H9 (cell line): ENCODE measurements around the gene KRT86. TPM values are rescaled to one million over a fixed set of nuclear protein-coding genes. Genes with fewer than 3 reads are reported as not detected.

Source experiments
- DNase-seq: peaks from one replicate; pipeline ENCODE4 v3.0.0-alpha.2; 2017
- H2AFZ ChIP-seq: one replicate; pipeline ENCODE4 v1.6.1; 2013; ENCODE audit warnings: mild to moderate bottlenecking, low read length, control low read depth, moderate library complexity
- H2AK5ac ChIP-seq: 2 replicates; pipeline ENCODE4 v1.6.1; 2013; ENCODE audit warnings: low read length, control low read depth, mixed read lengths; ENCODE audit not compliant: insufficient read length
- H2BK120ac ChIP-seq: one replicate; pipeline ENCODE4 v1.6.1; 2013; ENCODE audit warnings: low read depth, mild to moderate bottlenecking, low read length, control low read depth, inconsistent platforms; ENCODE audit not compliant: poor library complexity, severe bottlenecking
- H2BK12ac ChIP-seq: 2 replicates; pipeline ENCODE4 v1.6.1; 2013; ENCODE audit warnings: low read length, control low read depth, mixed read lengths, low read depth; ENCODE audit not compliant: insufficient read length
- H2BK15ac ChIP-seq: 2 replicates; pipeline ENCODE4 v1.6.1; 2013; ENCODE audit warnings: low read depth, low read length, control low read depth
- H2BK20ac ChIP-seq: one replicate; pipeline ENCODE4 v1.6.1; 2013; ENCODE audit warnings: low read depth, mild to moderate bottlenecking, low read length, control low read depth, inconsistent platforms; ENCODE audit not compliant: poor library complexity, severe bottlenecking
- H2BK5ac ChIP-seq: 2 replicates; pipeline ENCODE4 v1.6.1; 2013; ENCODE audit warnings: low read length, control low read depth, mixed read lengths; ENCODE audit not compliant: insufficient read length
- H3K14ac ChIP-seq: 2 replicates; pipeline ENCODE4 v1.6.1; 2013; ENCODE audit warnings: low read length, control low read depth; ENCODE audit not compliant: insufficient read depth
- H3K18ac ChIP-seq: 2 replicates; pipeline ENCODE4 v1.6.1; 2013; ENCODE audit warnings: low read depth, mild to moderate bottlenecking, mixed read lengths, low read length, control low read depth; ENCODE audit not compliant: insufficient read length
- H3K23ac ChIP-seq: 2 replicates; pipeline ENCODE4 v1.6.1; 2013; ENCODE audit warnings: low read length, control low read depth, mixed read lengths, low read depth; ENCODE audit not compliant: insufficient read length
- H3K23me2 ChIP-seq: 2 replicates; pipeline ENCODE4 v1.6.1; 2013; ENCODE audit warnings: low read depth, mild to moderate bottlenecking, mixed read lengths, low read length, control low read depth; ENCODE audit not compliant: insufficient read length, poor library complexity, severe bottlenecking
- H3K27ac ChIP-seq: 2 replicates; pipeline ENCODE4 v1.5.1; 2013; ENCODE audit warnings: low read length, control low read depth, mixed read lengths, low read depth; ENCODE audit not compliant: insufficient read length
- H3K27me3 ChIP-seq: 2 replicates; pipeline ENCODE4 v1.6.1; 2013; ENCODE audit warnings: low read length, control low read depth, inconsistent platforms; ENCODE audit not compliant: insufficient read depth
- H3K4ac ChIP-seq: 2 replicates; pipeline ENCODE4 v1.6.1; 2013; ENCODE audit warnings: low read depth, mild to moderate bottlenecking, control low read depth, inconsistent platforms, low read length, moderate library complexity
- H3K4me1 ChIP-seq: 2 replicates; pipeline ENCODE4 v1.6.1; 2013; ENCODE audit warnings: low read length, control low read depth, inconsistent platforms; ENCODE audit not compliant: insufficient read depth
- H3K4me2 ChIP-seq: 2 replicates; pipeline ENCODE4 v1.6.1; 2013; ENCODE audit warnings: low read length, control low read depth, mixed read lengths; ENCODE audit not compliant: insufficient read length, insufficient read depth
- H3K56ac ChIP-seq: 2 replicates; pipeline ENCODE4 v1.6.1; 2013; ENCODE audit warnings: low read depth, mild to moderate bottlenecking, mixed read lengths, low read length, control low read depth; ENCODE audit not compliant: insufficient read length
- H3K79me1 ChIP-seq: 2 replicates; pipeline ENCODE4 v1.6.1; 2013; ENCODE audit warnings: low read depth, mild to moderate bottlenecking, moderate library complexity, low read length, control low read depth, inconsistent platforms; ENCODE audit not compliant: insufficient read depth, poor library complexity, severe bottlenecking
- H3K79me2 ChIP-seq: 2 replicates; pipeline ENCODE4 v1.6.1; 2013; ENCODE audit warnings: low read length, control low read depth, inconsistent platforms; ENCODE audit not compliant: insufficient read depth
- H3K9ac ChIP-seq: 2 replicates; pipeline ENCODE4 v1.6.1; 2013; ENCODE audit warnings: low read length, control low read depth, mixed read lengths; ENCODE audit not compliant: insufficient read length; ENCODE audit errors: extremely low read depth
- H3K9me3 ChIP-seq: one replicate; pipeline ENCODE4 v1.6.1; 2013; ENCODE audit warnings: low read depth, low read length, inconsistent platforms; ENCODE audit not compliant: control insufficient read depth
- H3T11ph ChIP-seq: one replicate; pipeline ENCODE4 v1.6.1; 2013; ENCODE audit warnings: mild to moderate bottlenecking, low read length, control low read depth, inconsistent platforms
- H4K20me1 ChIP-seq: one replicate; pipeline ENCODE4 v1.6.1; 2013; ENCODE audit not compliant: control insufficient read depth, insufficient read length, insufficient read depth
- H4K5ac ChIP-seq: 2 replicates; pipeline ENCODE4 v1.6.1; 2013; ENCODE audit warnings: low read depth, mild to moderate bottlenecking, mixed read lengths, low read length, control low read depth; ENCODE audit not compliant: insufficient read length
- H4K8ac ChIP-seq: replicated peaks from 2 replicates; pipeline ENCODE4 v1.6.1; 2013; ENCODE audit warnings: low read length, control low read depth, mixed read lengths, low read depth; ENCODE audit not compliant: insufficient read length
- H4K91ac ChIP-seq: 2 replicates; pipeline ENCODE4 v1.6.1; 2013; ENCODE audit warnings: low read depth, mild to moderate bottlenecking, moderate library complexity, mixed read lengths, low read length, control low read depth; ENCODE audit not compliant: insufficient read length
- H3K27ac Mint-ChIP-seq, 3 experiments: 2 replicates in 2 of 3; 3 replicates in 1 of 3; pipeline ENCODE4 v1.8.0; 2020 to 2021; ENCODE audit warnings: mixed read lengths in 3 of 3, mild to moderate bottlenecking in 1 of 3, moderate library complexity in 1 of 3
- H3K27me3 Mint-ChIP-seq: 2 replicates; pipeline ENCODE4 v1.8.0; 2021; ENCODE audit warnings: low read depth, mild to moderate bottlenecking, moderate library complexity, mixed read lengths
- H3K36me3 Mint-ChIP-seq, 3 experiments: 2 replicates in 2 of 3; 3 replicates in 1 of 3; pipeline ENCODE4 v1.8.0; 2020 to 2021; ENCODE audit warnings: low read depth in 3 of 3, mixed read lengths in 3 of 3; ENCODE audit not compliant: insufficient read depth in 1 of 3
- H3K4me1 Mint-ChIP-seq, 2 experiments: 2 replicates each; pipeline ENCODE4 v1.8.0; 2020; ENCODE audit warnings: mixed read lengths in 2 of 2
- H3K4me3 Mint-ChIP-seq, 2 experiments: 2 replicates in 1 of 2; 3 replicates in 1 of 2; pipeline ENCODE4 v1.8.0; 2020 to 2021; ENCODE audit warnings: mild to moderate bottlenecking in 2 of 2, mixed read lengths in 2 of 2, moderate library complexity in 1 of 2
- H3K9me3 Mint-ChIP-seq, 2 experiments: 2 replicates in 1 of 2; 3 replicates in 1 of 2; pipeline ENCODE4 v1.8.0; 2020; ENCODE audit warnings: mild to moderate bottlenecking in 2 of 2, mixed read lengths in 2 of 2, moderate library complexity in 1 of 2
- CTCF ChIP-seq: fragments of 200-600 bp; sonication (generic); conservative IDR thresholded peaks from 3 replicates; pipeline ENCODE4 v1.8.0; 2021; ENCODE audit warnings: antibody characterized with exemption, mild to moderate bottlenecking
- WGBS: extraction: QIAGEN DNeasy Blood & Tissue Kit; methylation state at CpG from one replicate; pipeline ENCODE4 v1.1.7; 2013; ENCODE audit warnings: missing lambda C conversion rate, low lambda C conversion rate, mixed read lengths; ENCODE audit not compliant: insufficient read length; ENCODE audit errors: extremely low coverage; 5-methylcytosine and 5-hydroxymethylcytosine counted together
- total RNA-seq: library from RNA; stranded (reverse); gene quantifications from 2 replicates; pipeline ENCODE4 v1.2.1, GENCODE V29; 2021

Gene KRT86
- total RNA-seq, 1 experiment from 2014 or later, result not detected

GRCh38 chr12:52232203-52232673, 42.2 kb upstream of the KRT86 start:
- Histone ChIP-seq H3K56ac (no peak overlapping the region), H2AK5ac (no peak overlapping the region), H2BK120ac (no peak overlapping the region), H3K79me1 (no peaks in the 10 kb centered on the region), H2BK15ac (no peak overlapping the region), H2BK20ac (no peak overlapping the region), H3K18ac (no peak overlapping the region), H3K23ac (no peak overlapping the region), H3K4me2 (peak overlapping the region; percentile 58), H4K20me1 (no peaks in the 10 kb centered on the region), H3K4me1 (peaks cover 2% of the 10 kb centered on the region; the same call in 1 of the 2 replicates), H4K5ac (no peak overlapping the region), H4K91ac (no peak overlapping the region), H3T11ph (no peak overlapping the region), H3K9me3 (no peaks in the 10 kb centered on the region), H2BK5ac (no peak overlapping the region), H3K27ac (no peak overlapping the region), H3K23me2 (peaks cover 12% of the 10 kb centered on the region), H4K8ac (no peak overlapping the region), H2AFZ (no peak overlapping the region), H3K14ac (no peak overlapping the region), H3K27me3 (peaks cover 8% of the 10 kb centered on the region), H3K9ac (no peak overlapping the region), H3K4ac (no peak overlapping the region), H3K79me2 (no peaks in the 10 kb centered on the region), H2BK12ac (no peak overlapping the region)
- peaks cover 2 to 17% (median 3%) of the 10 kb centered on the region in 3 experiments; a peak in 4 of 7 replicates for H3K36me3 Mint-ChIP-seq
- H3K4me1 Mint-ChIP-seq, result peaks cover 47 to 58% of the 10 kb centered on the region in 2 experiments
- H3K27me3 Mint-ChIP-seq, result peaks cover 86% of the 10 kb centered on the region
- TF ChIP-seq CTCF, result no peak
- no peaks in the 10 kb centered on the region for H3K9me3 Mint-ChIP-seq
- peak overlapping the region in 1 of 3 experiments; percentile 44; a peak in 1 of 7 replicates for H3K27ac Mint-ChIP-seq
- peak overlapping the region; percentile 59 to 79 for H3K4me3 Mint-ChIP-seq
- WGBS, result no CpG with 5 or more reads among the region's 12 CpGs
- no peak for DNase-seq
